NCI-H82 treated with DMSO at 0.1 percent for 48 hours (cell line): ENCODE results near the gene KCNV2.
A peak's percentile ranks its signal among the peaks of the same experiment; 100 is the strongest.
"Not testable (repeated sequence)": the region's sequence is repeated elsewhere in the genome, so short reads cannot be mapped to it uniquely, and the experiment has no call there.

ENCODE experiments used
- DNase-seq: peaks from one replicate; lab custom pipeline; 2025; ENCODE audit not compliant: unreplicated experiment; lab: John Stamatoyannopoulos, UW

KCNV2 gene

DNA sequence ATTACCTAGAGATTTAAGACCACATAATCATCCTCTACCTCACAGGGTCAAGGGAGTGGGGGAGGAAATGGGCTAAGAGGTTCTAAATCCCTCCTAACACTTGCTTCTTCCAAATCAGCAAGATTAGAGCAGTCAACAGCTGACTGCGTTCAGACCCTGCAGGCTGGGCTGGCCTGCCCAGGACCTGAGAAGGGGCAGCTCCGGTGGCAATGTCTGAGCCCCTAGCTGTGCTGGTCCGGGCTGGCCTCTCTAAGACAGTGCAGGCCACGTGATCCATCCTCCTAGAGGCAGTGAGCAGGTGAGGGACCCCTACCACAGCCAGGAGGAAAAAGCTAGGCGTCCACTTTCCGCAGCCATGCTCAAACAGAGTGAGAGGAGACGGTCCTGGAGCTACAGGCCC is at the start of gene KCNV2:
TSS of gene KCNV2 (plus strand) at position 126 of the 400 bp plus-strand sequence. CDS start at position 356, 230 bp downstream.
- DNase-seq, result peak; percentile 72

DNA sequence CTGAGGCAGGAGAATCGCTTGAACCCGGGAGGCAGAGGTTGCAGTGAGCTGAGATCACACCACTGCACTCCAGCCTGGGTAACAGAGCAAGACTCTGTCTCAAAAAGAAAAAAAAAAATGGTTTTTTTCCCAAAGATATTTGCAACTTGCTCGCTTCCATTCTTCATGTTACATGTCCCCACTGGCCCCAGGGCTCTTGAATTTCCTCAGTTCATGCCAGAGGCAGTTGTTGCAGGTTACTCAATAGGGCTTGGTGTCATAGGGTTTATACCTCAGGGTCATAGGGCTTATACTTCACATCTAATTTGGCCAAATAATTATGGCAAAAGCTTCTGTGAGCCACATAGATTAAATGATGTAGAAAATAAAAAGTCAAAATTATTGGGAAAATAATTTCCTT is 44.1 kb upstream of the KCNV2 start:
- DNase-seq, result no peak

DNA sequence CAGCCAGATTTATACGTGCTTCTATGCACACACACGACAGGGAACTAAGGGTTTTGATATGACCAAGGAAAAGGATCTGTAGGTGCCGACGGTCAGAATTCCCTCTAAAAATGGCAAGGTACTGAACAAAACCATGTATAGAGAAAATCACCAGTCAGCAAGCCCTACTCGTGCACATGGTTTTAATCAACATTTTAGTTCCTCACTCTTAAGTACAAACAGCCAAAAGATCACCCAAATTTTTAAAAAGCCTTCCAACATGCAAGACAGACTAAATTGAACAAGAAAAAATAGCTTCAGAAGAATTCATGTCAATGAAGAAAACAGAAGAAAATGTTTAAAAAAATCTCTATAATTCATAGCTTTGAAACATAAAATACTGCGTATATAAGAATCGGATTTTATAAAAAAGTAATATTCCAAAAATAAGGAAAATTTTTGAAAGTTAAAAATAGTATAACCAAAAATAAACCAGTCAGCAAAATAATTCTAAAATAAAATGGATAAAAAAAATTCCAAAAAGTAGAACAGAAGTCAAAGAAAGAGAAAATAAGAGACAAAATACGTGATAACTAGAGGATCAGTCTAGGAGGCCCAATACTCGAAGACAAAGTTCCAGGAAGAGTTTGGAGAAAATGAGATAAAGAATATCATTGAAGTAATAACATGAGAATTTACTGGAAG is 43.0 kb upstream of the KCNV2 start:
- no peak for DNase-seq

DNA sequence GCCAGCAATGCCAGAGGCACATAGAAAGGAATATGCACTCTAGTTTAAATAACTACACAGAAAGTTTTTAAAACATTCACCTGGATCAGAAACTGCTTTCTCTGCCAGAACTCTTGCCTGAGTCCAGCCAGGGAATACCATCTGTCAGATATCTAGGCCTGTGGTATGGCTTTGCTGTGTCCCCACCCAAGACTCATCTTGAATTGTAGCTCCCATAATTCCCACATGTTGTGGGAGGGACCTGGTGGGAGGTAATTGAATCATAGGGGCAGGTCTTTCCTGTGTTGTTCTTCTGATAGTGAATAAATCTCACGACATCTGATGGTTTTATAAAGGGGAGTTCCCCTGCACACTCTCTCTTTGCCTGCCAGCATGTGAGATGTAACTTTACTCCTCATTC is 41.5 kb upstream of the KCNV2 start:
- no peak for DNase-seq

DNA sequence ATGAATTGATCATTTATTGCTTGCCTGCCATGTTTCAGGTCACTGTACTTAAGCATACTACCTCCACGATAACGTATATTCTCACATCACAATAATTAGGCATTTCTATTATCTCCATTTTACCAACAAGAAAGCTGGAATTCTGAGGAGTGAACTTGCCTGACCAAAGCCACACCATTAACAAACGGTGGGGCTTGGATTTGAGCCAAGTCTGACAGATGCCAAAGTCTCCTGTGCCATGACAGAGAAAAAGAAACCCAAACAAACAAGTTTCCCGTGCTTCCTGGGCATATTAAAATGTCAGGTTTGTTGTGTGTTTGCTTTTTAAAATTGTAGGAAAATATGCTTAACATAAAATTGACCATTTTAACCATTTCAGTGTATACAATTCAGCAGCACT is 40.8 kb upstream of the KCNV2 start:
- DNase-seq, result no peak

DNA sequence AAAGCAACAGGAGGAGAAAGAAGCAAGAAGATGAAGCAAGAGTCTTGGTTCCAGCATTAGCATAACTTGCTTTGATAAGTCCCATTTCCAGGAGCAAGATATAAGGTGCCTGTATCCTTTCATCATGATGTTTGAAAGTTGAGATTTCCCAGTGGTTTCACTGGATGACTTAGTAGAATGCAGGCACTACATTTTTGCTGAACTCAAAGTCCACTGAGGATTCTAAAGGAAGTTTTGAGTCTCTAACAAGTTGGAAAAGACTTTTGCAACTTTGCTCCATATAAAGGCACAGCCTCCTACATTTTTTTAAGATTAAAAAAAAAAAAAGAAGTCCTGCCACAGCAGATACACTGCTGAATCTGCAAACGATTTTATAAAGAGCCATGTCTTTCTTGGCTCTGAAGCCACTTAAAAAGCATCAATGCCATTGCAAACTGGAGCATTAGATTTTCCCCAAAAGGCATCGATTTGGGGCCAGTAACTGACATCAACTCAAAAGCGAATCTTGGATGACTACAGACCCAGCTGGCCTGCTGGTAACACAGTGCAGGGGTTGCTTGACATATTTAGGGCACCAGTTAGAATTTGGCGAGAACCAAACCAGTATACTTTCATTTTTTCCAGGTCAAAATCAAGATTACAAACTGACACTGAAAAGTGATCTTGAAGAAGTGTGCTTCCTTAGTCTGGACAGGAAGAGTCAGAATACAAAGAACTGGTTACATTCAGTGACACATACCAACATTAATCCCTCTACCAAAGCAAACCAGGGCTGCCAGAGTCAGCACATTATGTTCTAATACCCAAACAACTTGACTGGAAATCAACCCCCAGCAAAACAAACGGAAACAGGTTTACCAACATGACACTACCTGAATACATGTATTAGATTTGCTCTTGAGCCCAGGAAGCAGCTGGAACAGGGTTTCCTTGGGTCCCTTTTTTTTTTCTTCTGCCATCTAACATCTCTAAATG is 39.1 kb upstream of the KCNV2 start:
- no peak for DNase-seq

DNA sequence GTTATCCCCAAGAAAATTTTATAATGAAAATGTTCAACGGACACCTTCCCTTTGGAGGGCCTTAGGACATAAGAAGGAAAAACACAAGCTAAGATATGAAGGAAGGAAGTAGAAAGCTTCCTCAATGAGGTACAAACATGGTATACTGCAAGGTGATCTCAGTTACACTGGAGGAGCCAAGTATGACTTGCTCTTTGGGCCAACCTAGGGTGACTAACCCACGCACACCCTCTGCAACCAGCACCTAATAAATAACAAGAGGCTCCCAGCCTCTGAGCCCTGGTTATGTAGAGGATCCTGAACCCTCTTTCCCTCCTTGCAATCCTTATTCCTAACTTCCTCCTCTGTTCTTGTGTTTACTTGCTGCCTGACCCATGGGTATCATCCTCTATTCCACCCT is 38.3 kb upstream of the KCNV2 start:
- DNase-seq, result no peak

DNA sequence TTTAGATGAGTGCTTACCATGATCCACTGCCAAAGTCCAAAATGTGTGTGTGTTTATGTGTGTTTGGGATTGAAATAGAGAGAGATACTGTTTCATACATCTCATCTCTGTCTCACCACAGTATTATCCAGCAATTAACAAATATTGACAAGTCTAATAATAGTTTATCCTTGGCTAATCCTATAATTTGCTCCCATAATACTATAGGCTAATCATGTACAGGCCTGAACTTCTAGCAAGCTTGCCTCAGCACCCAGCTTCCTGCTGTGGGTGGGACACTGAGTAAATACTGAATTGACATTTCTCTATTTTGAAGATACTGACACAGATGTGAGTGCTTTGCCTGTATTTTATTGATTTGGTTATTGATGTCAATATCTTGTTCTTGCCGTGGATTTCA is 35.3 kb upstream of the KCNV2 start:
- DNase-seq, result peak; percentile 23

DNA sequence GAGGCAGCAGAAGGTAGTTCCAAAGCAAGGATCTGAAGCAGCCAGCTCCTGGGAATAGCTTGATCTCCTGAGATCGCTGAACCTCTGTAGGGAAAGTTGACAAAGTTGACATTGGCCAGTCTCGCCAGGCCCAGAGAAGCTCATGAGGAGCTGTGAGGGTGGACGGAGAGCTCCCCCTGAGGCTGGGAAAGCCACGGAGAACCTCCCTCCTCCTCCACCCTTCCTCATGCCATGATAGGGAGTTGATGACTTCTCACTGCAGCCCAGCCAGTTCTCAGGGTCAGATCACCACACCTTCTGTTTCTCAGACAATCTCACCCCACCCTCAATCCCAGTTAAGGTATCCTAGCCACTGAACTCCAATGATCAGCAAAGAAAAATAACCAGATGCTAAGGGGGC is 30.4 kb upstream of the KCNV2 start:
- DNase-seq, result no peak

DNA sequence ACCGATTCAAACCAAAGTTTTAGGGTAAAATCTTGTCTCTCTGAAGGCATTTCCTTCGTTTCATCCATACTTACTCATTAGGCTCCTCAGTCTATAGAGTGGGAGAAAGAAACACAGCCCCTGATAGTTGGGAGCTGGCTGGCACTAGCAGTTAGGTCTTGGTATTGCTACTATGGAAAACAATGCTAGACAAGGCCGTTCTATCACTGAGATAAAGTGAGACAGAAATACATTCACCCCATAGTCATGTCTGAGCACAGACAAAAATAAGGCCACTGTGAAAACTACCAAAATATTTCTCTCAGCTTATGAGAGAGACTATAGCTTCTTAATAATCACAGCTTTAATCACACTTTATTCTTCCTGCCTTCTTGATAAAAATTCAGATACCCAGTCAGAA is 28.7 kb upstream of the KCNV2 start:
- DNase-seq, result no peak

DNA sequence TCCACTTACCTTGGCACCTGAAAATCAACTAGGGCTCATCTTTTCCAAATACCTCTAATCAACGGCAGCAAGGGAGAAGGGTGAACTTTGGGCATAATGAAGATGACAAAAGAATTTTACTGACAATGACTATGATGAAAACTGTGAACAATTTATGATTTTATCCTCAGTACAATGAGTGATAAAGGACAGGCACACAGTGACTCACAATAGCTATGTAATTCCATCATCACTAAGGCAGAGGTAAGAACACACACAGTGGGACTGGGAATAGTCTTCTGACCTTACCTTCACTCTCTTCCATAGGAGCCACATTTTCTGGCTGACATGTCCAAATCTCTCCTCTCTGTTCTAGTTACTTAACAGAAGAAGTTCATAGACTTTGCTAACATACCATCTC is 26.1 kb upstream of the KCNV2 start:
- DNase-seq, result no peak

DNA sequence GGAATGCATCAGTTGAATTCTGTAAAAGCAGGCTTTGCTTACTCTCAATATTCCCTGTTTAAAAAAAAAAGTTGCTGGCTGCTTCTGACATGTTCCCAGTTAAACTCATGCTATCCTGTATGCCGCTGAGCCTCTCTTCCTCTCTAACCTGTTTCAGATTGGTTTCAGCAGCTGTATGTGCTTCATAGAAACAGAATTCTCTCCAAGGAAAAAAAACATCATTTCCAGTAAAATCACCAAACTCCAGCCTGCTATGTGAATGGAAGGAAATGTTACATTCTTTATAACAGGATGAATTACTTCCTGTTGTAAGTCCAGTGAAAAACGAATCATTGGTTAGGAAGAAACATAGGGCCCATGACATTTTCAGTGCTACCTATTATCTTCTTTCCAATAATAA is 25.7 kb upstream of the KCNV2 start:
- no peak for DNase-seq

DNA sequence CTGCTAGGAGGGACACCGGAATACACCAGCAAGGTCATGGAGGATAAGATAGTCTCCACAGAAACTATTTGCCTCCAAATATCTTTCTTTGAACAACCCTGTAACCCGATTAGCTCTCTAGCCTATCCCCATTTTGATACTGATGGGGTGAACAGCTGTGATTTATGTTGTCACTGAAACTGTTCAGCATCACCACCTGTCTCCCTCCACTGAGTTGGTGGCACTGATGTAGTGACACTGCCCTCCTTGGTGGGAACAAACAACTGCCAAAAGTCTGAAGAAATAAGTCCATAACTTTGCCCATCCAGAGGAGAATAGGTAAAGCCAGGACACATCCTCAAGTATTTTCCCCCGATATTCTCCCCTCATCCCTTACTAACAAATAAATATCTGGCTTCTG is 24.3 kb upstream of the KCNV2 start:
- peak; percentile 79 for DNase-seq

DNA sequence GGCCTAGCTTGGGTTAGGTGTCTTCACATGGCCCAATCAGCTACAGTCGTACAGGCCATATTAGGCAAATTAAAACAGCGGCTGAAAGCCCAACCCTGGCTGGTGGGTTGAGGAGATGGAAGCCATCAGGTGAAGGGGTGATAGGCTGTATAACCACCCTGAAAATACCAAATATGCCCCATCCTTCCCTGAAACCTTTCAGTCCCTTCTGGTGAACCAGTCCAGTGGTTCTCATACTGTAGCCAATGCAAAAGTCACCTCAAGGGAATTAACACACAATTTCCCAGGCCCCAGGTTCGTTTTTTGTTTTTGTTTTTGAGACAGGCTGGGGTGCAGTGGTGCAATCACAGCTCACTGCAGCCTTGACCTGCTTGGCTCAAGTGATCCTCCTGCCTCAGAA is 19.8 kb upstream of the KCNV2 start:
- DNase-seq, result no peak

DNA sequence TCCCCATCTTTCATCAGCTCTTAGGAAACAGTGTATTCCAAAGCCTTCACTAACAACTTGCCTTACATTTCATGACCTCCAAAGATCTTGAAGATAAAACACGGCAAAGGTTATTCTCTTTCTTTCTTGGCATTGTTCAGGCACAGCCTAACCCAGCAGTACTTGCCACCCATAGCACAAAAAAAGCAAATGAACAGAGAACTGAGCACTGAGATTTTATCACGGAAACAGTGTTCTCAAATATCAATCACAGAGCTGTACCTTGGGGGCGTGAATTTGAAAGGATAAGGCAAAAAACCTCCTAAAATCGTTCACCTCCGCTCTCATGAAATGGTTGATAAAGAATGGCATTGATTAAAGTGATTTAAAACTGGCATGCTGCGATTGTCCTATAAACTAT is 16.9 kb upstream of the KCNV2 start:
- DNase-seq, result no peak

DNA sequence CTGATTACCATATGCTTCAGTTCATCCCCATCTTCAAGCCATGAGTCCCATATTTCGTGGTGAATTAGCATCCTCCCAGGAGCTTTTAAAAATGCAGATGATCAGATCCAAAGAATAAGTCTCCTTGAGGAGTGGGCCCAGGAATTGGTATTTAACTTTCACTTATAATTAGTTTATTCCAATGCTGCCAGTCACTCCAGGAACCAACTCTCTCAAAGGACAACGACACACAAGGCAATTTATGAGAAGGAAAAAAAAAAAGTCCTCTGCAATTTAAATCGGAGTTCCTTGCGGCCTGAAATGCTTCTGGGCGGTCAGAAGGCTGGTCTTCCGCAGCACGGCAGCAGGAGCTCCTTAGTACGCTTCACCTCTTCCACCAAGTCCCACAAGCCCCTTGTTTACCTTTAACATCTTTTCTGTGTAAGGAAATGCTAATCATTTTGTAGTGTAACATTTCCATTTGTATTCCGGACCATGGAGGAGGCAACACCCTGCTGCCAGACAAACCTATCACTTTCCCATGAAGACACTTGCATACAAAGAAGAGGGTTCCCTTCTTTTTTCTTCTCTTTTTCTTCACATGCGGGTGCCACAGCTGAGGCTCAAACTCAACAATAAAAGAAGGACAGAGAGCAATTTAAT is 16.3 kb upstream of the KCNV2 start:
- no peak for DNase-seq

DNA sequence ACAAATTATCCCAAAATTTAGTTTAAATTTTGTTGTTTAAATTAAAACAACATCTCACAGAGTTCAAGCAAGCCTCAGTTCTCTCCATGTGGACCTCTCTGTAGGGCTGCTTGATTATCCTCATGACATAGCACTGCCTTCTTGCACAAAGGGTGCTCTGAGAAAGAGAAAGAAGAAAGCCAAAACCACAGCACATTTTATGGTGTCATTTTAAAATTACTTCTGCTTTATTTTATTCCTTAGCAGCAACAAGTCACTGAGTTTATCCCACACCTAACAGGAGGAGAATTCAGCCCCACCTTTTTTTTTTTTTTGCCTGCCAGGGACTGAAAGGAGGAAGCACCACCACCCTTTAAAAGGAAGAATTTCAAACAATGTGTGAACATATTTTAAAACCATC is 12.8 kb upstream of the KCNV2 start:
- DNase-seq, result no peak

DNA sequence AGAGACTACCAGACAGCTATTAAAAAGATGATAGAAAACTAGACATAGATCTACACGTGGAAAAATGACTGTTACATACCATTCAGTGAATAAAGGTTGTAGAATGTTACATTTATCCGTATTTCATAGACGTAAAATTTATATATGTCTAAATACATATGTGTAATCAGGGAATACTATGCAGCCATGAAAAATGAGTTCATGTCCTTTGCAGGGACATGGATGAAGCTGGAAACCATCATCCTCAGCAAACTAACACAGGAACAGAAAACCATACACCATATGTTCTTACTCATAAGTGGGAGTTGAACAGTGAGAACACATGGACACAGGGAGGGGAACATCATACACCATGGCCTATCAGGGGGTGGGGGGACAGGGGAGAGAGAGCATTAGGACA is 10.1 kb upstream of the KCNV2 start:
- DNase-seq, result not testable (repeated sequence)

DNA sequence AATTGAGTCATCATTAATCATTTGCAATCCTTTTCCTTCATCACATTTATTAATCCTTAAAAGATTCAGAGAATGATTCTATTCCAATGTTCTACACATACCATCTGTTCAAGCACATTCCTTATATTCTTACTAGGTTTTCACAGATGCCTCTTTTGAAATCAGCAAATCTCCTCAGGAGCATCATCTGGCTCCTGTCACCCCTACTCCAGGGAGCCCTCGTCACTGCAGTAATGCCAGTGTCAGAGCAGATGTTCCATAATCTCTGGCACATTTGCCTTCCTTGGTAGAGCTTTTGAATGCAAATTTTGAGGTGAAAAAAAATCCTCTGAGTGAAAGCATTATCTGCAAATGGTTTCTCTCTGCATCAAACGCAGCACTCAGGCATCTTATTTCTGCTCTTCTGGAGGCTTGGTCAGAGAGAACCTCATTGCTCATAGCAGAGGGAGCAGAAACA is 7.6 kb upstream of the KCNV2 start:
- peak; percentile 69 for DNase-seq

DNA sequence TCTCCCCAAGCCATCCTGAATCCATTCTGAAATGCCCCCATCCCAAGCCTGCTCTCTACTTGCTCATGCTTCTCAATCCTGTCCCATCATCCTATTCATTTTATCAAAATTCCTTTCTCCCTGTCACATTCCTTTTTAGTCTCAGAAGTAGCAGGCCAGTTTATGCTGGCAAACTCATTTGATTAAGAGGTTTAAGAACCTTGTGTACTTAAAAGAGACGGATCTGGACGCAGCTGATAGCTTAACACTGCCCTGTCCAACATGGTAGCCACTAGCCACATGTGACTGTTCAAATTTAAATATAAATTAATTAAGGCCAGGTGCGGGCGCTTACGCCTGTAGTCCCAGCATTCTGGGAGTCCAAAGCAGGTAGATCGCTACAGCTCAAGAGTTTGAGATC is 5.6 kb upstream of the KCNV2 start:
- DNase-seq, result no peak

DNA sequence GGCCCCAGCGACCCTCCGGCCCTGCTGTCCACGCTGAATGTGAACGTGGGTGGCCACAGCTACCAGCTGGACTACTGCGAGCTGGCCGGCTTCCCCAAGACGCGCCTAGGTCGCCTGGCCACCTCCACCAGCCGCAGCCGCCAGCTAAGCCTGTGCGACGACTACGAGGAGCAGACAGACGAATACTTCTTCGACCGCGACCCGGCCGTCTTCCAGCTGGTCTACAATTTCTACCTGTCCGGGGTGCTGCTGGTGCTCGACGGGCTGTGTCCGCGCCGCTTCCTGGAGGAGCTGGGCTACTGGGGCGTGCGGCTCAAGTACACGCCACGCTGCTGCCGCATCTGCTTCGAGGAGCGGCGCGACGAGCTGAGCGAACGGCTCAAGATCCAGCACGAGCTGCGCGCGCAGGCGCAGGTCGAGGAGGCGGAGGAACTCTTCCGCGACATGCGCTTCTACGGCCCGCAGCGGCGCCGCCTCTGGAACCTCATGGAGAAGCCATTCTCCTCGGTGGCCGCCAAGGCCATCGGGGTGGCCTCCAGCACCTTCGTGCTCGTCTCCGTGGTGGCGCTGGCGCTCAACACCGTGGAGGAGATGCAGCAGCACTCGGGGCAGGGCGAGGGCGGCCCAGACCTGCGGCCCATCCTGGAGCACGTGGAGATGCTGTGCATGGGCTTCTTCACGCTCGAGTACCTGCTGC is 839 bp downstream of the KCNV2 start:
- DNase-seq, result no peak
